ENCODE results near the gene YWHAH.

The YWHAH gene

GRCh38 chr22:31929167-31929930 is 15.0 kb upstream of the YWHAH start:
- H3K27me3 ChIP-seq (replicated peaks; ENCODE audit: control insufficient read depth, insufficient read depth, low read length): no peaks in the 10 kb centered on the region
- no peak overlapping the region for H3K4me3 ChIP-seq (replicated peaks; ENCODE audit: low read depth, low read length)
- no peaks in the 10 kb centered on the region for H3K36me3 ChIP-seq (ENCODE audit: control insufficient read depth, insufficient read depth, low read length)
- no peak for DNase-seq (ENCODE audit: extremely low read depth, insufficient read length)
- TF ChIP-seq CTCF (IDR thresholded peaks at IDR 0.05; ENCODE audit: insufficient read depth, low read length, poor library complexity, severe bottlenecking): no peak

- no peaks in the 10 kb centered on the region; the same call in 1 of the 2 replicates for H3K27me3 ChIP-seq (replicated peaks; ENCODE audit: control insufficient read depth, insufficient read depth, low read length)
- TF ChIP-seq CTCF (IDR thresholded peaks at IDR 0.05; ENCODE audit: insufficient read depth, low read length, poor library complexity, severe bottlenecking): no peak
- no peaks in the 10 kb centered on the region for H3K36me3 ChIP-seq (ENCODE audit: control insufficient read depth, insufficient read depth, low read length)
- no peak overlapping the region for H3K4me3 ChIP-seq (replicated peaks; ENCODE audit: low read depth, low read length)
- no peak for DNase-seq (ENCODE audit: extremely low read depth, insufficient read length)
Observed at GRCh38 chr22:31932863-31933262, 11.5 kb upstream of the YWHAH start.

GRCh38 chr22:31933406-31933805 is 10.9 kb upstream of the YWHAH start:
- TF ChIP-seq CTCF (IDR thresholded peaks at IDR 0.05; ENCODE audit: insufficient read depth, low read length, poor library complexity, severe bottlenecking): no peak
- no peaks in the 10 kb centered on the region; the same call in 1 of the 2 replicates for H3K27me3 ChIP-seq (replicated peaks; ENCODE audit: control insufficient read depth, insufficient read depth, low read length)
- H3K36me3 ChIP-seq (ENCODE audit: control insufficient read depth, insufficient read depth, low read length): no peaks in the 10 kb centered on the region
- no peak for DNase-seq (ENCODE audit: extremely low read depth, insufficient read length)
- no peak overlapping the region for H3K4me3 ChIP-seq (replicated peaks; ENCODE audit: low read depth, low read length)

GRCh38 chr22:31933816-31934482 is 10.4 kb upstream of the YWHAH start:
- Histone ChIP-seq H3K36me3 (ENCODE audit: control insufficient read depth, insufficient read depth, low read length) (no peaks in the 10 kb centered on the region), H3K27me3 (replicated peaks; ENCODE audit: control insufficient read depth, insufficient read depth, low read length) (no peaks in the 10 kb centered on the region; the same call in 1 of the 2 replicates), H3K4me3 (replicated peaks; ENCODE audit: low read depth, low read length) (no peak overlapping the region)
- TF ChIP-seq CTCF (IDR thresholded peaks at IDR 0.05; ENCODE audit: insufficient read depth, low read length, poor library complexity, severe bottlenecking): no peak
- no peak for DNase-seq (ENCODE audit: extremely low read depth, insufficient read length)

GRCh38 chr22:31935961-31936635 is 8.2 kb upstream of the YWHAH start:
- no peak for TF ChIP-seq CTCF (IDR thresholded peaks at IDR 0.05; ENCODE audit: insufficient read depth, low read length, poor library complexity, severe bottlenecking)
- DNase-seq (ENCODE audit: extremely low read depth, insufficient read length): no peak
- Histone ChIP-seq H3K4me3 (replicated peaks; ENCODE audit: low read depth, low read length) (no peak overlapping the region), H3K27me3 (replicated peaks; ENCODE audit: control insufficient read depth, insufficient read depth, low read length) (no peaks in the 10 kb centered on the region; the same call in 1 of the 2 replicates), H3K36me3 (ENCODE audit: control insufficient read depth, insufficient read depth, low read length) (no peaks in the 10 kb centered on the region)

Measured in GM06990 (cell line).